NCI-H128 (cell line): ENCODE results near the gene KIAA1671.
A peak's percentile ranks its signal among the peaks of the same experiment; 100 is the strongest.

Source experiments
- DNase-seq: peaks from one replicate; lab custom pipeline; 2025; ENCODE audit not compliant: unreplicated experiment; lab: John Stamatoyannopoulos, UW

The KIAA1671 gene

DNA sequence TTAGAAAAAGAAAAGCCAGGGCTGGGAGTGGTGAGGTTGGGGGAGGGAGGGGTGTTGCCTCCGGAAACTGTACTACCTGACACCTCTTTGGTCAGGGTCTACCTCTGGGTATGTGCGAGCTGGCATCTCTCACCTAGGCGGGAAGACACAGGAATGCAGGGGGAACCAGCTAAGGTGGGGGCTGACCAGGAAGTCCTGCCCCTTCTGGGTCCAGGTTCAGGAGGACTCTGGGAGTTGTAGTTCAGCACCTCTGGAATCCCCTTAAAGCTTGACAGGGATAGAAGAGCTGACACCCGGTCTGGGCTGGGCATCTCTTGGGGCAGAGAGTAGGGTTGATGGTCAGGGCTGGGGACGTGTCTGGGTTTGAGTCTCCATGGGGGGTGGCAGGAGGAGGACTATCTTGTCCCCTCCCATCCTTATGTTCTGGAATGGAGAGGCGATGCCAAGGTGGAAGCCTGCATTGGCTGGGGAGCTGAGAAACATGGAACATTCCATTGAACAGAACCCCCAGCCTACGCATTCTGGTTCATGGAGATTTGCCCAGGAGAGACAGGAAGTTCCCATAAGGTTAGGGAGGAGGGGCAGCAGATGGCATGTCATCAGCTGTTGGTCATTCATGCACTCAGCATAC, 2.1 kb upstream of the KIAA1671 start:
- DNase-seq = no peak

DNA sequence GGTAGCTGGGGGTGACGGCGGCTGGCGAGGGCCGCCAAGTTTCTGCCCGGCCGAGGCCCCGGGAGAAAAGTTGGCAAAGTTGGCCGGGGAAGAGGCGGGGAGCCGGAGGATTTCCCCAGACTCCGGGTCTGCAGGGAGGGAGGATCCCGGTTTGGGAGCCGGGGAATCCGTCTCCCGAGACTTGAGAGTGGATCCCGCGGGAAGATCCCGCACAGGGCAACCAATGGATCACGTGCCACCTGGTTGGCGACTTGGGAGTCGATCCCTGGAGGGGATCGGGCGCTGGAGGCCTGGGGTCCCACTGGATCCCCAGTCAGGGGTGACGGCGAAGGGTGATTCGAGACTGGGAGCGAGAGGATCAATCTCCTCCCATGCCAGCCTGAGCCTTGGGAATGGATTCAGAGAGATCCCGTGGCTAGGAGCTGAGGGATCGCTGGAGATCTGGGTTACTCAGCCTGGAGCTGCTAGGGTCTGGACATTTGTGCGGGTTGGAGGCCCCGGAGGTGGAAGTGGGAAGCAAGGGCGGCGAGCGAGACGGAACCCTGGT, 394 bp downstream of the KIAA1671 start:
- DNase-seq = peak; percentile 2

DNA sequence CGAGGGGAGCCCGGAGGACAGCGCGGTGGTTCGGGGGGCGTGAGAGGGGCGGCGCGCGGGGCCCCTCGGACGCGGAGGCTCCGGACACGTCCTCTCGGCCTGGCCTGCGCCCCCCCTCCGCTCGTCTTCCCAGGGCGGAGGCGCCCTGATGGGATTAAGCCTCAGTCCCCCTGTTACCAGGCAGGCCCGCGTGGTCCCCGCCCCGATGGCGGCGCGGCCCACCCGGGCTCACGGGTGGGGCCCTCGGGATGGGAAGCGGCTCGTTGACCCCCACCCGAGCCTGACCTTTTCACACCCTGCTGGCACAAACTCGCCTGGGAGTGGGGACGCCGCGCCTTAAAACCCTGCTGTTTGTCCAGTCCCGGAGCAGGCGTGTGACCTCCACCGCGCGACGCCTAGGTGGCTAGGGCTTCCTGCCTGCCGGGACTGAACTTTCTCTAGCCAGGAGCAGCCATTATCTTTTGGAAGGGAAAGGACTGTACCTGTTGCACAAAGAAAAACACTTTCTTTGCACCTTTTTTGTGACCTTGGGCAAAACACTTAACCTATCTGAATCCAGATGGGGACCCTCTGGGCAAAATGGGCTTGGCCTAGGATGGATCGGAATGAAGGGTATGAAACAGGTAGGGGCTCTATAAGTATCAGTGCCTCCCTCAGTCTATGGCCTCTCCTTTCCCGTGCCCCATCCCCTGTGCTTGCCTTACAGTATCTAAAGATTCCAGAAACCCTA, 1.0 kb downstream of the KIAA1671 start:
- no peak for DNase-seq

DNA sequence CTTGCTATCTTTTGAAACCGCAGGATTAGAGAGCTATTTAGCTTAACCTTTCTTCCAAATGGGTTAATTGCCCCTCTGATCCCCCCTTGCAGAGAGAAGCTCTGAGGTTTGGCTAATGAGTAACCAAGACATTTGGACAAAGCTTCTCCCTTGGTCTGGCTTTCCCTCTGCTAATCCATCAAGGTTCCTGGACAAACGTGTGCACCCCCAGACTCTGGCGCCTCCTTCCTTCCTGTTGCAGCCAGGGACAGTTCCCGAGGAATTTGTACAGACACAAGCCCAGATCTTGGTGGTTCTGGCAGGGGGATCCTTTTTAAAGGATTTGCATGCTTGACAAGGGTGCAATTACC, 1.6 kb downstream of the KIAA1671 start:
- no peak for DNase-seq

- no peak for DNase-seq
Measured at GRCh38 chr22:24954856-24955255, 2.3 kb downstream of the KIAA1671 start.

DNA sequence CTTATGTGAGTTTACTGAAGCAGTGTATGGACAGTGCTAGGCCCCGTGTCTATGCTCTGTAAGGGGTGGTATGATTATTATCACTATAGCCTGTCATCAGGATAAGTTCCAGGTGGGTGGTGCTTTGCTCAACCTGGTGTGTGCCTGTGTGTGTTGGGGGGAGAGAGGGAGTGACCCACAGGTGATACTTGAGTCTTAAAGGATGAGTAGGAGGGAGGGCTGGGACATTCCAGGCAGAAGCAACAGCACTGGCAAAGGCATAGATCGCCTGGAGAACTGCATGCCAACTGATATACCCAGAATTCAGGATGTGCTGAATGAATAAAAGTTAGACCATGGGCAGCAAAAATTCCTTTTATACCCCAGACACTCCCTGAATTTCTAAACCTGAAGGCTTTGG, 4.5 kb downstream of the KIAA1671 start:
- no peak for DNase-seq

DNA sequence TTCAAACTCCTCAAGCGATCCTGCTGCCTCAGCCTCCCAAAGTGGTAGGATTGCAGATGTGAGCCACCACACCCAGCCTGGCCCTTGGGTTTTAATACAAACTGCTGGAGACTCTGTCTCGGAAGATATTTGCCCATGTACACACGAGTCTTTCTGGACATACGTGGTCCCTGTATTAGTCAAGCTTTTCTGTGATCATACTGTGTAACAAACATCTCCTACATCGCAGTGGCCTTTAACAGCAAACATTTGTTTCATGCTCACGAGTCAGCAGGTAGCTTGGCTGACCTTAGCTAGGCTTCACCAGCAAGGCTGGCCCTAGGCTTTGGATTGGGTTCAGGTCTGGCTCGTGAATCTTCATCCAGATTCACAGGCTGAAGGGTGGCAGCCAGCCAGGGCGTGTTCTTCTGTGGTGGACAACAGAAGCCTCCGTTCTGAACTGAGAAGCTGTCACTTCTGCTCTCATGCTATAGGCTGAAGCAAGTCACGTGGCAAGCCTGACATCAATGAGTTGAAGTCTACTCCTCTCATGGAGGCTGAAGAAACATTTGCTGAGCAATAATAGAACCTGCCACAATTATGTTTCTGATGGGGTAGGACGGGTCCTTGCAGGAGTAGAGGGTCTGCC, 8.8 kb downstream of the KIAA1671 start:
- no peak for DNase-seq

GRCh38 chr22:24962094-24962493, 9.6 kb downstream of the KIAA1671 start:
- DNase-seq = no peak

- no peak for DNase-seq
Measured at GRCh38 chr22:24962835-24963234, 10.3 kb downstream of the KIAA1671 start.

DNA sequence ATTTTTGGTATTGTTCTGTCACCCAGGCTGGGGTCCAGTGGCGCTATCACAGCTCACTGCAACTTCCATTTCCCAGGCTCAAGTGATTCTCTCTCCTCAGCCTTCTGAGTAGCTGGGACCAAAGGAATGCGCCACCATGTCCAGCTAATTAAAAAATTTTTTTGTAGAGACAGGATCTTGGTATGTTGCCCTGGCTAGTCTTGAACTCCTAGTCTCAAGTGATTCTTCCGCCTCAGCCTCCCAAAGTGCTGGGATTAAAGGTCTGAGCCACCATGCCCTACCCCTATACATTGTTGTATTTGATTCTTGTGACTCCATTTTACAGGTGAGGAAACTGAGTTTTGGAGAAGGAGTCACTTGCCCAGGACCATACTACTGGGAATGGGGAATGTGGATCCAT, 11.9 kb downstream of the KIAA1671 start:
- DNase-seq = no peak

DNA sequence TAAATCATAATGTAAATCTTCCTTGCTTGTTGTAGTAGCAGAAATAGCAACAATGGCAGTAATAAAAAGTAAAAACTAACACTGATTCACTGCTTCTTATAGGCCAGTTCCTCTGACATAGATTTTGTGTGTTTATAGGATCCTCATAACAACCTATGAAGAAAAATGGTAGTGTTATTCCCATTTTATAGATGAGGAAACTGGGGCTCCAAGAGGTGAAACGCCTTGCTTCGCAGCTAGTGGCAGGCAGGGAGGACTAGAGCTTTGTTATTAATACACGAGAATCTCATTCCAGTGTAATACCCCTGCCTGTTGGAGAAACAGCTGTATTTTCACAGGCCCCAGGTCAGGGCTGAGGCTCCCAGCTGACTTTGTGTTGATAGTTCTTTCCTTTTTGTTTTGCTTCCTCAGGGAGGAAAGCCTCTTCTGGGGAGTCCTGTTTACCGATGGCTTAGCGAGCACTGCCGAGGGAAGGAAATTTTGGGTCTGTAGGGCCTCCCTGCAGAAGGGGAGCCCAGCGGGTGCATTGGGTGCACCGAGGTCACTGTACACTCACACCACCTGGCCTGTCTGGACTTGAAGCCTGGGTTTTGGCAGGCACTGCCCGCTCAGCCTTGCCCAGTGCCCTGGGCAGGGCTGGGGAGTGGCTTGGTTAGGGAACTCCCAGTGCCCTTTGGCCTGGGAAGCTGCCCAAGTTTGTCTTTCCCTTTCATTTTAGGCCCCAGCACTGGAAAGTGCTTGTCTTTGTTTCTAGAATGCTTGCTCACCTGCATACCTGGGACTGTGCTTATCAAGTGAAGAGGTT, 13.5 kb downstream of the KIAA1671 start:
- no peak for DNase-seq

GRCh38 chr22:24968066-24968561, 15.6 kb downstream of the KIAA1671 start:
- DNase-seq = no peak

- DNase-seq = no peak
Measured at GRCh38 chr22:24969560-24970301, 17.2 kb downstream of the KIAA1671 start.

GRCh38 chr22:24972369-24972768, 19.9 kb downstream of the KIAA1671 start:
- no peak for DNase-seq

DNA sequence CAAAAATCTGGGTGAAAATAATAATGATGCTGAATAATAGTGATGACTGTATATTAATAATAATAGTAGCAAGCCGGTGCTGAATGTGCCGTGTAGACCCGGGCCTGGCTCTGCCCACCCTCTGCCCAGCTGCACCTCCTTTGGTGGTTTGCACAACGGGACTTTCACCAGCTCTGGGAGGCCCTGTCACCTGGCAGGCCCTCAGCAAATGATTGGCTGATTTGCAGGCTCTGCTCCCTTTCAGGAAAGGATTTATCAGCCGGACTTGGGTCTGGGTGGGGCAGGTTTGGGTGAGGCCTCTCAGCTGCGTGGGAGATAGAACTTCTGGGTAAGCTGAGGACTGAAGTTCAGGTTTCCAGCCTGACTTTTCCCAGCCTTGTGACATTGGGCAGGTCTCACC, 21.4 kb downstream of the KIAA1671 start:
- DNase-seq = no peak

GRCh38 chr22:24975125-24975640, 22.7 kb downstream of the KIAA1671 start:
- DNase-seq = no peak

DNA sequence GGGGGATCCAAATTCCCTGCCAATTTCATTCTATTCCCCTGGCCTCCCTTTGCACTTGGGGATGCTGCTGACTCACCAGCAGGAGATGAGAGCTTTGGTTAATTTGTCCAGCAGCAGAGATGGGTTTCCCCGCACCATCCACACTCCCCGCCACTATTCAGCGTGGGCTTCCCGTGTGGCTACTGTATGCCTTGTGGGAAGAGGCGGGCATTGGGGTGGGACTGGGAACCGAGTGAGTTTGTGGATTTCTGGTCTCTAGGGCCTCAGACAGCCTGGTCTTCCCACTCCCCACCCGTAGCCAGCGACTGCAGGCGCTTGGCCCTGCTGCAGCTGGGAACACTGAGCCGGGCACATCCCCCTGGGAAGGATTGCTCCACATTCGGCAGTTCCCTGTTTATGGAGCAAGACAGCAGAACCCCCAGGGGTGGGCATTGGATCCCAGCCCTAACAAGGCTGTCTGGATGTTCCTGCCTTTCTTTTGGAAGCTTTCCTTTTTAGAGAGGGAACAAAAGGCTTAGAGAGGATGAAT, 23.4 kb downstream of the KIAA1671 start:
- DNase-seq = no peak

DNA sequence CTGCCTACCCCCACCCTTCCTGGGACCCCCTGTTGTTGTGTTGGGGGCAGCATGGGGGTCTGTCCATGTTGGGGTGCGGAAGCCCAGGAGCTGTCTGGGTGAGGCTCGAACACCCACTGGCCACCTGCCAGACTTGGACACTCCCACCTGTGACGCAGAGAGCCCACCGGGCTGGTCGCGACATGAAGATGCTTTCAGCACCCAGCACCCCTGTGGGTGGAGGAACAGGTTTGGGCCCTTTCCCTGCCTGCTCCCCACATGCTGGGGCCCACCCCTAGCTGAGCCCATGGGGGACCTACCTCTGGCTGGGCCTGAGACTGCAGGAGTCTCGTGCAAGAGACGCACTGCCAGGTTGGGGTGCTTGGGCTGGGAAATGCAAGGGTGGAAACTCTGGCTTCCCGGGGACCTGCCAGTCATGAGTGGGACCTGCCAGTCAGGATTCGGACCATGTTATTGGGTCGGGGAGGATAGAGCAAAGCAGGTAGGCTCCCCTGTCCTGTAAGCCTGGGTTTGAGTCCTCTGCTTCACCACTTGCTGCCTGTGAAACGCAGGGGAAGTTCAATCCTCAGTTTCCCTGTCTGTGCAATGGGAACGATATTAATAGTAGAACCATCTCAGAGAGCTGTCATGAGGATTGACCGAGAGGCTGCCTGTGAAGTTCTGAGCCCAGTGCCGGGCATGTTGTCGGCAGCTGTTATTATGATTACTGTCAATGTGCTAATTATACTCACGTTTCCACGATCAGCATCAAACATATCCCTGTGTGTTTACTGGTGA, 24.1 kb downstream of the KIAA1671 start:
- no peak for DNase-seq
